H1 (cell line): ENCODE data around the gene TUBB4B. TPM values are rescaled to one million over a fixed set of nuclear protein-coding genes. Genes with fewer than 3 reads are reported as not detected.

ENCODE experiments used
- BACH1 ChIP-seq: IDR thresholded peaks from 2 replicates; pipeline ENCODE4 v1.6.1; 2012; ENCODE audit warnings: low read length, improper control_type of control experiment
- E2F6 ChIP-seq: IDR thresholded peaks from 2 replicates; pipeline ENCODE4 v1.6.1; 2012; ENCODE audit warnings: inconsistent platforms
- GABPA ChIP-seq: IDR thresholded peaks from 2 replicates; pipeline ENCODE4 v1.6.1; 2011; ENCODE audit warnings: mild to moderate bottlenecking, low read length, moderate library complexity, borderline replicate concordance; ENCODE audit not compliant: insufficient read depth
- SUZ12 ChIP-seq: fragments of 200-600 bp; sonication (generic); IDR thresholded peaks from 2 replicates; pipeline ENCODE4 v1.6.1; 2012; ENCODE audit warnings: mild to moderate bottlenecking, inconsistent platforms, low read length, moderate library complexity, mixed read lengths
- TBP ChIP-seq: IDR thresholded peaks from 2 replicates; pipeline ENCODE4 v1.6.1; 2011; ENCODE audit warnings: low read depth, low read length, improper control_type of control experiment
- polyA plus RNA-seq, 7 experiments: library from polyadenylated mRNA; depleted of rRNA in 3 of 7; stranded (reverse) in 5 of 7; unstranded in 2 of 7; fragments of >200 nt in 5 of 7; fragments of 200-250 nt in 2 of 7; gene quantifications; 1 replicate in 5 of 7; 2 replicates in 1 of 7; 4 replicates in 1 of 7; pipeline versions ENCODE4 v1.2.1 to v1.2.3, GENCODE V29; 2011 to 2013; ENCODE audit warnings: missing spikeins in 2 of 7, mixed read lengths in 2 of 7
- total RNA-seq: library from RNA; stranded (reverse); fragmentation: NEBNext Ultra II Directional; extraction: Animal tissue kit (Norgen Biotek cat#: 25700); gene quantifications from 2 replicates; pipeline ENCODE4 v1.2.1, GENCODE V29; 2021

Gene TUBB4B
- total and polyA plus RNA-seq, 2 of the 8 experiments (the other 6 are each of a cell fraction or from before 2014, with no cell fraction given) = 280 to 307 TPM

- TF ChIP-seq GABPA (no peak), E2F6 (no peak), TBP (no peak), SUZ12 (no peak), BACH1 (no peak)
These were observed 42.2 kb upstream of the TUBB4B start (continued) for GRCh38 chr9:137198902-137199283.
